ENCODE measurements around the gene SMIM45.
A peak's percentile ranks its signal among the peaks of the same experiment; 100 is the strongest.

SMIM45 gene

DNA sequence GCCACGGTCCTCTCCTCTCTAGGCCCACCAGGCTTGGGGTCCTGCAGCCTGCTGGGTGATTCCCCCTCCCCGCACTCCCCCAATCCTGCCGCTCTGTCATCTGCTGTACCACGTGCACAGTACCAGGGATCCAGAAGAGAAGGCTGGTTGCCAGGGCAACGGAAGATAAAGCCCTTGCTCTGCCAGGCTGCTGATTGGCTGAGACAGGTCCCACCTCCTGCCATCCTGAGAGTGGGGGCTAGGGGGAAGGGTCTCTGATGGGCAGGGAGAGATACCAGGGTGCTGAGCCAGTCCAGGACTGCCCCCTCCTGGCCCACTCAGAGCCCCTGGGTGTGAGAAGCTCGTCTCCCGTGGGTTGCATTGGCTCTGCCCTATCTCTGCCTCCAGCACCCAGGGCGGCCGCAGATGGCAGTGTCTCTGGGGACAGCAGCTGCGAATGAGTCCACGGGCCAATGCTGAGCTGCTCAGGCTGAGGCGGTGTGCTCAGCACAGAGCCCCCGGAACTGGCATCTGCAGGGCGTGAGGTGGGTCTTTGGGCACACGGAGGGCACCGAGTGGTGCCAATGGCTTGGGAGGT, at the start of gene SMIM45:
SMIM45 (plus strand) TSS at position 253 of the 577 bp plus-strand sequence.
- DNase-seq, result no peak

DNA sequence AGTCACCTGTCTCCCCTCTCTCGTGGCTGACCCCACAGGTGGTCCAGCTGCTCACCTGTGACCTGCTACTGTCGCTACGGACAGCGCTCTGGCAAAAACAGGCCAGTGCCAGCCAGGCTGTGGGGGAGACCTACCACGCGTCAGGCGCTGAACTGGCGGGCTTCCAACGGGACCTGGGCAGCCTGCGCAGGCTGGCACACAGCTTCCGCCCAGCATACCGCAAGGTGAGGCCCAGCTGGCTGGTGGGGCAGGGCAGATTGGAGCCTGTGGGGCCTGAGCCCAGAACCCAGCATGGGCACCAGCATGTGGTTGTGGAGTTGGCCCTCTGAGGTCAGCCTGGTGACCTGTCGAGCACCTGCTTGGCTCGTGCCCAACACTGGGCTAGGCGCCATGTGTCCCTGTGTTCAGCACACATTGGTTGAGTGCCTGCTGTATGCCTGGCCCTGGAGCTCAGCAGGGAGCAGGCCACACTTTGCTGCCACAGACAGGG, 49.0 kb upstream of the SMIM45 start:
- DNase-seq, result no peak

DNA sequence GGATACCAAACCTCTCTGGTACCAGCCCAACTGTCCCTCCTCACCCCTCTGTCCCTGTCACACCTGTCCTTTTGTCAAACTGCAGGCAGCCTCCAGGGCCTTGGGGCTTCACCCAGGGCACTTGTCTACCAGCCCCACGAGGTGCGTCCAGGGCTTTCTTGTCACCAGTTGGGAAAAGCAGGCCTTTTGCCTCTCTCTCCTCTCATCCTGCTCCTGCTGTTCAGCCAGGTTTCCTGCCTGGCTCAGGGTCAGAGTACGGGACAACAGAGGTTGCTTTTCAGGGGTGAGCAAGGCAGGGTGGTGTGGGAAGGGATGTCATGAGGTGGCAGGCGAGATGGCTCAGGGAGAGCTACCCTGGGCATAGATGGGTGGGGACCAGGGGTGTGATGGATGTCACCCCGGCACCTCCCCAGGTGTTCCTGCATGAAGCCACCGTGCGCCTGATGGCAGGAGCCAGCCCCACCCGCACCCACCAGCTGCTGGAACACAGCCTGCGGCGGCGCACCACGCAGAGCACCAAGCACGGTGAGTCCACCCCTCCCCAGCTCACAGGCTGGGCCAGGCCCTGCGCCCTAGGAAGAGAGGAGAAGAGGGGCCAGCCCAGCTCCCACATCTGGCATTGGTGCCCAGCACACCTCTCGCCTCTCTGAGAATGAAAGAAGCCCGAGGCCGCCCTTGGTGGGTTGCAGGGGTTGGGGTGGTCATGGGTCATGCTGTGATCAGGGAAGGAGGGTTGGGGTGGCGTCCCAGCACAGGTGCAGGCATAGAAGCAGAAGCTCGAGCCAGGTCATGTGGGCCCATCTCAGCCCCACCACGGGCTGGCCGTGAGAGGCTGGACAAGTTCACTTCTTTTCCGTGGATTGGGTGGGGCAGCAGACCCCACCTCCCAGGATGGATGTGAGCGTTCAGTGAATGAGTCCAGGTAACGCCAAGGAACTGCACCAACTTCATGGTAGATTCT, 47.2 kb upstream of the SMIM45 start:
- DNase-seq, result no peak

- no peak for DNase-seq
Observed at GRCh38 chr22:41905411-41906202, 46.3 kb upstream of the SMIM45 start.

DNA sequence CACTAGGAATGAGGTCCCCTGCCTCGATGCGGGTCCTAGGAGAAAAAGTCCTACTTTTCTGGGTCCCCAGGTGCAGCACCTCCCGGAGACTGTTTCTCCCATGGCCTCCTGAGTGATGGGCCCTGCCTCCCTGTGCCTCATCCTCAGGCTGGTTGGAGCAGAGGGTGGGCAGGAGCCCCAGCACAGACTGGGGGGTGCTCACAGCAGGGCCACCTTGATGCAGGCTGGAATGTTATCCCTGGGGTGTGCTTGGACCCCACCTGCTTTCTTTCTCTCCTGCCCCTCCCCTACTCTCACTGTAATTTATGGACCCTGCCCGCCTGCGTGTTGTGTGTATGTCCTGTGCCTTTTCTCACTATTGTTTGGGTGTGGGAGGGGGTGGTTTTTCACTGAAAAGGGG, 45.1 kb upstream of the SMIM45 start:
- DNase-seq, result no peak

DNA sequence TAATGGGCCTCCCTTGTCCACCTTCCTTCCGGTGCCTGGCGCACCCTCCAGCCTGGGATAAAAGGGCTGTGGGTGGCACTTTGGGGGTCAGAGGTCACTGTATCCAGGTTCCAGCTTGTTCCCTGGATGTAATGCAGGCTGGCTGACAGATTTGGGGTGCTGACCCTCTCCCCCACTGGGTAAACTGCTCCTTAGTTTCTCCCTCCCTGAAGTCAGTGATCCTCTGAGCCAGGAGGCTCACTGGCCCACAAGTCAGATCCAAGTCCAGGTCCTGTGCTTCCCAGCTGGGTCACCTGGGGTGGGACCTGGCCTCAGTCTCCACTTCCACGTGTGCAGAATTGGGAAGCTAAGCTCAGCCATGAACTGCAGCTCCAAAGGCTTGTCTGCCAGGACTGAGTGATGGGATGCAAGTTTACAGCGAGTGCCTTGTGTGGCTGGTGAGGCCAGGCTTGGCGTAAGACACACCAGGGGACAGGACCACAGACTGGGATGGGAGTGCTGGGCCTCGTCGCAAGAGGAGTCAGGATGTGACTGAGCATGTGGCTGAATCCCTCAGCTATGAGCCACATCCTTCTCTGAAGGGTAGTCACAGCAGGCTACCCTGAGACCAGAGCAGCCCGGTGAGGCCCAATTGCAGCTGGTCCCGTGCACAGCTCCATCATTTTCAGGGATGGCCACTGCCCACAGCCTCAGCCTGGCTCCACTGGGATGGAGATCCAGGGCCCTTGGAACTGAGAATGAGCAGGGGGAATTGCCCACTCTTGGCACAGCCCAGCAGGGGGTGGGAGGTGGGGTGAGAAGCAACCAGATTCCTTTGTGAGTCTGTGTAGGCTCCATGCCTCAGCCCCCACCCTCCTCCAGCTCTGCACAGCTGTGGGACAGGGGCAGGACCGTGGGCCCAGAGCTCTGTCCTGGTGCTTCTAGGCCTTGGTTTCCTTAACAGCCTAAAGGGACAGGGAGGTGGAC, 44.2 kb upstream of the SMIM45 start:
- no peak for DNase-seq

- no peak for DNase-seq
Observed at GRCh38 chr22:41908411-41909309, 43.3 kb upstream of the SMIM45 start.

GRCh38 chr22:41909310-41910049, 42.5 kb upstream of the SMIM45 start:
- no peak for DNase-seq

DNA sequence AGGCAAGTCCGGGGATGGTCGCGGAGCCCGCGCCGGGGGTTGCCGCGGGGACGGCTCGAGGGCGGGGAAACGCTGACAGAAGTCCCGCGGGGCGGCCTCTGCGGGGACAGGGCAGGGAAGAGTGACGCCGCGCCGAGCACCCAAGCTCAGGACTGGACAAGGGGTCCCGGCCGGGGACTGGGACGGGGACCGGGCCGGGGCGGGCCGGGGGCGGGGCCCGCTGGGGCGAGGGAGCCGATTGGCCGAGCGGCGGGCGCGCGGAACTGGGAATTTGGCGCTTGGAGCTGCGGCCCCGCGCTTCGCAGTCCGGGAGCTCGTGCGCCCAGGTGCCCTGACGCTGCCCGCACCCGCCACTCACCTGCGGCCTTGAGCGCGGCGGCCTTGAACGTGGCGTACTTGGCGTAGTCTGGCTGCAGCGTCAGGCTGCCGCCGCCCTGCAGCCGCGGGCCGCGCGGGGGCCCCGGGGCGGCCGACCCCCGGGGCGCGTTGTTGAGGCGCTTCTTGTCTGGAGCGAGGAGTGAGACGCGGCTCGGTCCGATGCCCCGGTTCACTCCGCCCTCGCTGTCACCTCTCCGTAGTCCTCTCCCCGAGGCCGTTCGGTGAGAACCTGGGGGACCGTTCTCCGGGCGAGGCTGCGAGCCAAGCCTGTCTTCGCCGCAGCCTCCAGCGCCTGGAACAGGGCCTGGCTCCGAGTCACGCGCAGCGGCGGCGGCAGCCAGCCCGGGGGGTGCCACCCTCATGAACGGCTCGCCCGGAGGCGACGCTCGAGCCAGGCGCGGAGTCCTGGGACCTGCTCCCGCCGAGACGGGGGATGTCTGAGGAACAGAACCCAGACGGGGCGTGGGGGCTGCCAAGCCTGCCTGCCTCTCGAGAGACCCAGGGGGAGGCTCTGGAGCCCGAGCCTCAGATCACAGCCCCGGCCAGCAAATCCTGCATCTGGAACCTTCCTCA, 41.6 kb upstream of the SMIM45 start:
- DNase-seq, result no peak

GRCh38 chr22:41911001-41911611, 40.8 kb upstream of the SMIM45 start:
- DNase-seq, result no peak

- DNase-seq, result no peak
Observed at GRCh38 chr22:41912338-41913039, 39.5 kb upstream of the SMIM45 start.

DNA sequence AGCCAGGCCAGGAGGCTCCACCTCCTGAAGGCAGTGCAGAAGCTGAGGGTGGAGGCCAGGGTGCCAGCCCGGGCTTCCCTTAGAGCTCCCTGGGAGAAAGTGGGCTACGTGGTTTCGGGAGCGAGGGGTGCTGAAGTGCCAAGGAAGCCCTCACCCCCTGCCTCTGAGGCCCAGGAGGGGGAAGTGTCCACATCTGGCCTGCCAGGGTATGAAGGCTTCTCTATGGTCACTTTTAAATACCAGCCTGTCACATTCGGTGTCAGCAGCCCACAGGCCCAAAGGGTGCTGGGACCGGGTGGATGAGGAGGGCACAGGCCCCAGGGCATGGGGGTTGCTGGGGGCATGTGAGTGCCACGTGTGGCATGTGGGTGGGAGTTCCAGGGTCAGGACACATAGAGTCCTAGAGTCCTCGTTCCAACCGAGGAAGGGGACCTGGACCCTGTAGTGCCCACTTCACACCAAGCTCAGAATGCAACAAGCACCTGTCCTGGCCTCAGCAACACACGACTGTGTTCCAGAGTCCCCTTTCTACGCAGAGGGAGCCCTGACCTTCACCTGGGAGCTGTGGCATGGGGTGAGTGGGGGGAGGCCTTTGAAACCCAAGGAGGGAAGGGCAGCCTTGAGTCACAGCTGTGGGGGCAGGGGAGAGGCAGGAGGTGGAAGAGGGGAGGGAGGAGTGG, 38.8 kb upstream of the SMIM45 start:
- no peak for DNase-seq

GRCh38 chr22:41913842-41914534, 38.0 kb upstream of the SMIM45 start:
- no peak for DNase-seq

DNA sequence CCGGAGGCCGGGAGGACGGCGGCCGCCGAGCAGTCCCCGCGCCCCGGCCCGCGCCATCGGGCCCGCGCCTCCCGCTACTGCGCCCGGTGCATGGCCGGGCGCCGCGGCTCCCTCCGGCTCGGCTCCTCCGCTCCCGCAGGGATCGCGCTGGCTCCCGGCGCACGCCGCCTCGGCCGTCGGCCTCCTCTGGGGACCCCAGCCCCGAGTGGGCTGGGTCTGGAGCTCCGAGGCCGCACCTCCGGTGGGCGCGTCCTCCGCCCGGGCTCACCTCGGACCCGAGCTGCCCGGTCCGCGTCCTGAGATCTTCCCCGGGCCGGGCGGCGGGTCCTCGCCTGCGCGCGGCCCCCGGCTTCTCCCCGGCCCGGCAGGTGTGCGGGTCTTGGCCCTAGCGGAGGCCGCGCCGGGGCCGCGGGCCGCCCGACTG, 37.3 kb upstream of the SMIM45 start:
- DNase-seq, result no peak

DNA sequence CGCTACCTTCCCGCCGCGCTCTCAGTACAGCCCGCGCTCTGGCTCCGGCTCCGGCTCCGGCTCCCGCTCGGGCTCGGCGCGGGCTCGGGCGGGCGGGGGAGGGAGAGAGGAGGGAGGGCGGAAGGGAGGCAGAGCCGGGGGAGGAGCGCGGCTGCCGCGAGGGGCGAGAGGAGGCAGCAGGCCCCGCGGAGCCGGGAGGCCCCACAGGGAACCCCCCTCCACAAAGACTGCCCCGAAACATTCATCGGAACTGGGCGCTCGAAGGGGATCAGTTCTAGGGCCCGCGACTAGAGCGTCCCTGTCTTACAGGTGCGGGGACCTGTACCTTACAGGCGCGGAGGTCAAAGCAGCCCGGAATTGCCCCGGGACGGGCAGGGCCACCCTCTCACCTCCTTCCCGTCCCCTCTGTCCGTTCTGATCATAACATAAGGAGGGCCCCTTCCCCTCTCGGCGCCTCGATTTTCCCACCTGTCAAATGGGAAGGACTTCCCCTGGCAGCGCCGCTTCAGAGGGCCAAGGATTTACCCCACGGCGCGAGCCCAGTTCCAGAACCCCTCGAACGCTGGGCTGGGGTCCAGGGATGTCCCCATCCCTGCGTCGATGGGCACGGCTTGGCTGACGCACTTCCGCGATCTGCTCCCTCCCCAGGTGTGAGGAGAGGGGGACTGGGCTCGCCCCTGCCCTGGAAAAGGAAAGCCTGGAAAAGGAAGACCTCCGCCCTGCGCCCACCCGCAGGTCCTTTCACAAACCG, 36.7 kb upstream of the SMIM45 start, which contains the start of gene SHISA8:
SHISA8 (minus strand) TSS at position 40 of the 751 bp plus-strand sequence. CDS start 407 bp downstream, outside the sequence.
- peak; percentile 72 for DNase-seq
